HG03039 (cell line): ENCODE data around the gene HSPA4L.

Experiments
- ATAC-seq: cut with Tn5 transposase; IDR thresholded peaks from one replicate; pipeline ENCODE4 v1.9.1; 2021; ENCODE audit warnings: mild to moderate bottlenecking, moderate library complexity; ENCODE audit not compliant: unreplicated experiment

The HSPA4L gene

DNA sequence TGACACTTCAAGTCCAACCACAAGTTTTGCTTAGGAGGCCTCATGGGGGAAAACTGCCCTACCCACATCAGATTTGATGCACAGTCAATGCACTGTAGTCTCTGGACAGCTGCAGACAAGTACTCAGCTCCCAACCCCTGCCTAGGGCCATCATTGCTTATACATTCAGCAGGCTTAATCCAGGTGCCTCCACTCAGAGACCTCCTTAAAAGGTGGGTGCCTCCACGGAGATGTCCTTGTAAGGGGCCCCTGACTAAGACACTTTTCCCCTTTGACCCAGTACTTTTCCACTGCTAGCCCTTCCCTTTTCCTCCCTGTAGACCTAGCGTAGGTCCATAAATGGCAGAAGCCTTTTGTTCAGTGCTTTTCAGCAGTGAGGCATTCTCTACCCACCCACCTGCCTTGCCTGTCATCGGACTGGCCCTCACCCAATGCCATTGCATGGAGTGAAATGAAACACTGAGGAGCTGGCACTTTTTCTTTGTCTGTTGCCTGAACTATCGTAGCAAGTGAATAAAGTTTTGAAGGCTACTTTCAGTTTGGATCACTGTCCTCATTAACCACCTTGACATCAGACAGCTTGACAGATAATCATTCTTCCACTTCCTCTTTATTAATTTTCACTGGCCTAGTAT lies 74.8 kb downstream of the HSPA4L start:
- peak; percentile 84 for ATAC-seq

DNA sequence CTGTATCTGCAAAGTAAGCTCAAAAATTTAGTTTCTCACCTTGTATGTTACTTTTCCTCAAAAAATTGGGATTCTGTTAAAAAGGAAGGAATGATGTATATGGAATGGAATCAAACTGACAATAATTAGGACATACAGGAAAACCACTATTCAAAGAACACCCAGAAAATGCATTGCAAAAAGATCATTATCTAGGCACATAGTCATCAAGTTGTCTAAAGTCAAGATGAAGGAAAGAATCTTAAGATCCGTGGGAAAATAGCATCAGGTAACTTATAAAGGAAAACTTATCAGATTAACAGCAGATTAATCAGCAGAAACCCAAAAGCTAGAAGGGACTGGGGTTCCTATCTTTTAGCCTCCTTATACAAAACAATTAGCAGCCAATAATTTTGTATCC lies 75.5 kb downstream of the HSPA4L start:
- no peak for ATAC-seq

DNA sequence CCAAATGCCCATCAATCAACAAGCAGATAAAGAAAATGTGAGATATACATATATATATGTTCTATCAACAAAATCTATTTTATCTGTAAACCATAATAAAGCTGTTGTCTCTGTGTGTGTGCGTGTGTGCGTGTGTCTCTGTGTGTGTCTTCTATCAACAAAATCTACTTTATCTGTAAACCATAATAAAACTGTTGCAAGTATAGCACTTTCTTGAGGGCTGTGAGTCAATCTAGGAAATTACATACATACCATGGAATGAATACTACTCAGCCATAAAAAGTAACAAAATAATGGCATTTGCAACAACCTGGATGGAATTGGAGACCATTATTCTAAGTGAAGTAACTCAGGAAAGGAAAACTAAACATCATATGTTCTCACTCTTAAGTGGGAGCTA lies 86.1 kb downstream of the HSPA4L start:
- no peak for ATAC-seq

DNA sequence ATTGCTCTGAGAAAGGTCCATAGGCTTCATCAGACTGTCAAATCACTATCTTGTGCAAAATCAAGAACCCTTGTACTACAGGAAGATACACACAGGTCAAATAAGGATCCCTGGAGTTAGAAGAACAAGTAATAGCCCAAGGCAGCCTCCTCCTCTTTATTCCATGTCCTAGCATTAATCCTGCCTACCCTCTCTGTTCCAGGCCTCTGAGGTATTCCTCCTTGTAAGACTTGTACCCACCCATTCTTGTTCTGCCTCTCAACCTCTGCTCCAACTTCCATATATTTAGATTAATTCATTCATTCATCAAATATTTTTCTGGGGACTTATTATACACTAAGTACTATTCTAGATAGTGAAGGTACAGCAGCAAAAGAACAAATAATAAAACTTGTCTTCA lies 88.2 kb downstream of the HSPA4L start:
- ATAC-seq, result no peak

DNA sequence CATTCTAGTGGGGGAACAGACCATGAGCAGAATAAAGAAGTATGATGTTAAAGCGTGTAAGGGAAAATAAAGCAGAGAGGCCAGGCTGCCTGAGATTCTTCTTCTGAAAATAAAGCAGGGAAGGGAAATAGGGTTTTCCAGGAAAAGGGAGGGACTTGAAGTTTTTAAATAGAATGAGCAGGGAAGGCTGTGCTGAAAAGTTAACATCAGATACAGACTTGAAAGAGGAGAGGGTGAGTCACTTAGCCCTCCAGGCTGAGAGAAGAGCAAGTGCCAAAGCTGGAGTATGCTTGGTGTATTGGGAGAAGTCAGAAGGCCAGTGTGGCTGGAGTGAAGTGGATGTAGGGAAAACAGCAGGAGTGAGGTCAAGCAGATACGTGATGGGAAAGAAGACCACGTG lies 88.6 kb downstream of the HSPA4L start:
- no peak for ATAC-seq

DNA sequence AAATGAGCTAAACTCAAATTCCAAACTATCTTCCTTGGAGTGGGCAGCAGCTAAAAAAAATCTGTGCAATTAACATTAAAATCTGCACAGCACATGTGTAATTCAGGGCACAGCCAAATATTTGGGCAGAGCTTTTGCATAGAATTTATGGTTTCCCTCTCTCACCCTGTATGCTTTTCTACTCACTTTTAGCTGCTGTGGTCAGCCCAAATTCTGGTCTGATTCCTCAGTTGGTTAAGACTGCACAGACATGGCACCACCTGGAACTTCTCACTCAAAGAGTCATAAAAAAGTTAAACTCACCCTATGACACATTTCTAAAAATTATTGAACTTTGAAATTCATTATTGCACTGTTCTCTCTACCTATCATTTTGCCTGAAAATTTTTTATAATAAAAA lies 93.7 kb downstream of the HSPA4L start:
- ATAC-seq, result no peak

DNA sequence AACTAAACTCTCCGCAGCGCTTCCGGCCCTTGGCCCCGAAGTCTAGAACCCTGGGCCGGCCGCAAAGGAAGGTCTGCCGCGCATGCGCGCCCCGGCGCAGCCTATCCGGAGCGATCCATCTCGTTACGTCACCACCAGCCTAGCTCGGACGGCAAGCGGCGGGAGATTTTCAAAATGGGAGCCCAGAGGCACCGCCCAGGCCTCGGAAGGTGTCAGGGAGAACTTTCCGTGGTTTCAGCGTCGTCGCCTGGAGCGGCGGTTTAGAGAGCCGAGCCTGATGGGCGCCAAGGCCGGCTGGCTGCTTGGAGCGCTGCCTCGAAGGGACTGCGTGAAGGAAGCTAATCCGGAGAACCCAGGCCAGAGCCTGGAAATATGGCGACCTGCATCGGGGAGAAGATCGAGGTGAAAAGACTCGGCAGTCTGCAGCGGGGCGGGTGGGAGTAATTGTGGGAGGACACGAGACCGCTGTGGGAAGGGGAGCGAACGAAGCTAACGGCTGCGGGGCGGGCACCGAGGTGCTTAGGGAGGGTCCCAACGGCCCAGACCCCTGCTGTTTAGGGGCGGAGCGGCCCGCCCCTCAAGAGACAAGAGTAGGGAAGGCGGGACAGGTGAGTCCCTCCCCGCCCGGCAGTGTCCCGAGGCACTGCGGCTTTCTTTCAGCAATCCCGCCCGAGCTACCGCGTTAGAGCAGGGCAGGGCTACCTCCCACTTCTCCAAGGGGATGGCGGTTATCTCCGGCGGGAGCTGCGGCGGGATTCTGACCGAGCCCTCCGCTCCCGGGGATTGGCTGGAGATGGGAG lies 98.8 kb downstream of the HSPA4L start, which contains the start of gene PLK4:
PLK4 (plus strand) TSS at position 131 of the 800 bp plus-strand sequence; CDS start at position 373, 242 bp downstream.
- ATAC-seq, result peak; percentile 96

DNA sequence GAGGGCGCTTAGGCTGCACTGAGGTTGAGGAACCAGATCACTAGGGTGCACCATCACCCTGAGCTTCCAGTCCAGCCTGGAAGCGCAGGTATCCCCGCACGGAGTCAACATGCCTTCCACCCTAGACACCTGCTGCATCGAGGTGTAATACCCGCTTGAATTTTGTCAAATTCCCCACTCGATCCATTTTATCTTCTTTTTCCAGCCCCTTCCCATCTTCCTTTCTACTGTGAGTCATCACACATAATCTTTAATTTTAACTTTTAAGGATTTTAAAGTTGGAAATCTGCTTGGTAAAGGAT lies 99.4 kb downstream of the HSPA4L start:
- ATAC-seq, result peak; percentile 31

DNA sequence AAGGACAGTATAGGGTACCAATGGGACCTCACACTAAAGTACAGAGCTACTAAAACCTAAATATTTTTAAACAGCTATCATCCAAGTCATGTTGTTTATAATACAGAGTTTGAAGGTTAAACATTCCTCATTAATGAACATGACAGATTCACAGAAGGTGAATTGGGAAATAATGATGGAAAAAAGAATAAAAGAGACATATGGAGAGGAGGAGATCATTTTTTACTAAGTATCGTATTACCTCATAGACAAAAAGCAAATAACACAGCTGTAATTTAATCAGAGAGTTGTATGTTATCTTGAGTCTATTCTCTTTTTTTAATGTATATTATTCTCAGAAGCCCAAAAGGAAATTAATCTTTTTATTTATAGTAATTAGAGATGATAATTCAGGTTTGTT lies 106.4 kb downstream of the HSPA4L start:
- ATAC-seq, result no peak

DNA sequence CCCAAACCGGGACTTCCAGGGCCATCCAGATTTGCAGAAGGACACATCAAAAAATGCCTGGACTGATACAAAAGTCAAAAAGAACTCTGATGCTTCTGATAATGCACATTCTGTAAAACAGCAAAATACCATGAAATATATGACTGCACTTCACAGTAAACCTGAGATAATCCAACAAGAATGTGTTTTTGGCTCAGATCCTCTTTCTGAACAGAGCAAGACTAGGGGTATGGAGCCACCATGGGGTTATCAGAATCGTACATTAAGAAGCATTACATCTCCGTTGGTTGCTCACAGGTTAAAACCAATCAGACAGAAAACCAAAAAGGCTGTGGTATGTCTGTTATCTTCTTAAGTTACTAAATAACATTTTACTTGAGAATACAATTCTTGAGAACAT lies 107.8 kb downstream of the HSPA4L start:
- no peak for ATAC-seq
